Thymus (tissue), 11 donors: Measurements from ENCODE around the gene EXOC6B. TPM values are rescaled to one million over a fixed set of nuclear protein-coding genes. Genes with fewer than 3 reads are reported as not detected.

ENCODE experiments used
- DNase-seq, 9 donors: peaks; one replicate each; pipeline ENCODE4 v3.0.0-alpha.2; 2013; ENCODE audit warnings: low spot score in 9 of 9, low read depth in 6 of 9, missing footprints in 1 of 9
- H3K27ac ChIP-seq, 2 donors: one replicate each; pipeline ENCODE4 v1.5.1; 2013; ENCODE audit warnings: control low read depth in 1 of 2, low read depth in 1 of 2, low read length in 1 of 2, mild to moderate bottlenecking in 1 of 2, moderate library complexity in 1 of 2
- H3K27me3 ChIP-seq, 2 donors: one replicate each; pipeline ENCODE4 v1.5.1; 2013; ENCODE audit warnings: low read length in 1 of 2; ENCODE audit not compliant: control insufficient read depth in 2 of 2, insufficient read depth in 1 of 2
- H3K36me3 ChIP-seq, 2 donors: one replicate each; pipeline ENCODE4 v1.5.1; 2013; ENCODE audit warnings: low read length in 1 of 2, mild to moderate bottlenecking in 1 of 2, moderate library complexity in 1 of 2; ENCODE audit not compliant: control insufficient read depth in 2 of 2, insufficient read depth in 2 of 2
- H3K4me1 ChIP-seq, 2 donors: one replicate each; pipeline ENCODE4 v1.5.1; 2013; ENCODE audit warnings: low read length in 2 of 2; ENCODE audit not compliant: control insufficient read depth in 2 of 2, insufficient read depth in 2 of 2
- H3K4me3 ChIP-seq, 2 donors: one replicate each; pipeline ENCODE4 v1.5.1; 2013; ENCODE audit warnings: low read length in 2 of 2, control low read depth in 1 of 2, mild to moderate bottlenecking in 1 of 2
- H3K9me3 ChIP-seq, 2 donors: one replicate each; pipeline ENCODE4 v1.5.1; 2013; ENCODE audit warnings: low read length in 1 of 2, mild to moderate bottlenecking in 1 of 2; ENCODE audit not compliant: control insufficient read depth in 2 of 2, insufficient read depth in 1 of 2
- WGBS: extraction: QIAGEN DNeasy Blood & Tissue Kit; methylation state at CpG from one replicate; pipeline ENCODE4 v1.1.7; 2013; 5-methylcytosine and 5-hydroxymethylcytosine counted together
- polyA plus RNA-seq: library from polyadenylated mRNA; stranded (reverse); fragments of 200-250 nt; gene quantifications from one replicate; pipeline ENCODE4 v1.2.3, GENCODE V29; 2013
- total RNA-seq: library from RNA; stranded (reverse); fragments of 120-200 nt; gene quantifications from one replicate; pipeline ENCODE4 v1.2.4, GENCODE V29; 2013
- donor health status: healthy.

Gene EXOC6B
- total and polyA plus RNA-seq, 2 donors, result 5.0 to 6.2 TPM

DNA sequence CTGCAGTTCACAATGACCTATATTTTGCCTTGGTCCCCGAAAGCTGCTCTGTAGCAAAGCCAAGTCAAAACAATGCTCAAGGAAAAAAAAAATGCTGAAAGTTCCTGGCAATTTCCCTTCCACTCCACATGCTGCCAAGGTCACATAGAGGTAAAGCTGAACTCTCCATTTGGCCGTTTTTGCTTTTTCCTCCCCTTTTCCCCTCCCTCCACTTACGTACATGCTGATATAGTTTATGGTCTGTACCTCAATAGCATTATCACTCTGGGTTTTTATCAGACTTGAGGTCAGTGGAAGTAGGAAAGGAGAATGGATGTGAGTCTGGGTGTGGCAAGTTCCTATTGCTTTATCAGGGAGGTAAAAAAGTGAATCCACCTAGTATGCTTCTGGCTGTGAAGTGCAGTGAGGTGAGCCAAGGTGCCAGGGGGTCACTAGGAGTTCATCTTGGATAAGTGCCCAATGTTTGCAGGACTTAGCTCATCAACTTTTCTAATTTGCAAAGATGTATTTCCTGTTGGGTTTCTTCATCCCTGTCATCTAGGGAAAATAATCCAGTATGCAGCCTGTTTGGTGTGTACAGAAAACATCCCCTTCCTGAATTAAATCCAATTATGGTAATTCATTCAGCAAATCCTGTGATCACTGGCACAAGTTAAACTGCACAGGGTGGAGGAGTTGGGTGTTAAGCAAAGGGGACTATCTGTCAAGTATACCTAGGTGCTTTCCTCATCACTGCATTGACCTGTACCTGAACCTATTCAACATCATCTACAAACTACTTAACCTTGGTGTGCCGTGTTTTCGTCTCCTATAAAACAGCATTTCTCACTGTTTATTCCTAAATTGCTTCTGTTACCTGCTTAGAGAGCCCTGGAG lies 553.8 kb downstream of the EXOC6B start:
- Histone ChIP-seq H3K4me1 (peaks cover 3% of the 10 kb centered on the region in 2 donors), H3K4me3 (no peak overlapping the region), H3K9me3 (no peaks in the 10 kb centered on the region), H3K27me3 (no peaks in the 10 kb centered on the region), H3K27ac (peak overlapping the region in 1 of 2 donors; percentile 59), H3K36me3 (no peaks in the 10 kb centered on the region)
- peak in 4 of 9 donors; percentile 6 to 47 (median 21) for DNase-seq
- WGBS, result 78% methylated on average over 5 of the region's 5 CpGs

- 88% methylated on average over 1 of the region's 1 CpG for WGBS
- no peak for DNase-seq
- Histone ChIP-seq H3K27me3 (no peaks in the 10 kb centered on the region), H3K4me3 (no peak overlapping the region), H3K9me3 (no peaks in the 10 kb centered on the region), H3K36me3 (no peaks in the 10 kb centered on the region), H3K4me1 (peaks cover 3% of the 10 kb centered on the region in 2 donors), H3K27ac (peak overlapping the region in 1 of 2 donors; percentile 72)
Observed at GRCh38 chr2:72271276-72271614, 554.6 kb downstream of the EXOC6B start.

- 93% methylated on average over 1 of the region's 1 CpG for WGBS
- Histone ChIP-seq H3K27ac (peak overlapping the region in 1 of 2 donors; percentile 72), H3K9me3 (no peaks in the 10 kb centered on the region), H3K27me3 (no peaks in the 10 kb centered on the region), H3K4me1 (peaks cover 3% of the 10 kb centered on the region in 2 donors), H3K4me3 (no peak overlapping the region), H3K36me3 (no peaks in the 10 kb centered on the region)
- peak in 1 of 9 donors; percentile 1 for DNase-seq
Observed at GRCh38 chr2:72270556-72271275, 555.1 kb downstream of the EXOC6B start.

DNA sequence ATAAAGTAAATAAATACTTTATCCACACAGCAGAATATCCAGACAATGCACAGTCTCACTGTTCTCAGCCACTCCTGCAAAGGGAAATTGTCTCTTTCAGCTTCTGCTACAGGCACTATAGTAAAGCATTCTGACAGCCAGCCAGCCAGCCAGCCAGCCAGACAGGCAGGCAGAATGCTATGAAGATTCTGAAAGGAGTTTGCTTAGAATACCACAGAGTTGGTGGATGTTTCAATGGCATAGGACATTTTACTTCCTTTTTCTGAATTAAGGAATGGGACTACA lies 562.1 kb downstream of the EXOC6B start:
- Histone ChIP-seq H3K4me1 (no peaks in the 10 kb centered on the region), H3K9me3 (no peaks in the 10 kb centered on the region), H3K36me3 (no peaks in the 10 kb centered on the region), H3K4me3 (no peak overlapping the region), H3K27ac (no peak overlapping the region), H3K27me3 (no peaks in the 10 kb centered on the region)
- no peak for DNase-seq

DNA sequence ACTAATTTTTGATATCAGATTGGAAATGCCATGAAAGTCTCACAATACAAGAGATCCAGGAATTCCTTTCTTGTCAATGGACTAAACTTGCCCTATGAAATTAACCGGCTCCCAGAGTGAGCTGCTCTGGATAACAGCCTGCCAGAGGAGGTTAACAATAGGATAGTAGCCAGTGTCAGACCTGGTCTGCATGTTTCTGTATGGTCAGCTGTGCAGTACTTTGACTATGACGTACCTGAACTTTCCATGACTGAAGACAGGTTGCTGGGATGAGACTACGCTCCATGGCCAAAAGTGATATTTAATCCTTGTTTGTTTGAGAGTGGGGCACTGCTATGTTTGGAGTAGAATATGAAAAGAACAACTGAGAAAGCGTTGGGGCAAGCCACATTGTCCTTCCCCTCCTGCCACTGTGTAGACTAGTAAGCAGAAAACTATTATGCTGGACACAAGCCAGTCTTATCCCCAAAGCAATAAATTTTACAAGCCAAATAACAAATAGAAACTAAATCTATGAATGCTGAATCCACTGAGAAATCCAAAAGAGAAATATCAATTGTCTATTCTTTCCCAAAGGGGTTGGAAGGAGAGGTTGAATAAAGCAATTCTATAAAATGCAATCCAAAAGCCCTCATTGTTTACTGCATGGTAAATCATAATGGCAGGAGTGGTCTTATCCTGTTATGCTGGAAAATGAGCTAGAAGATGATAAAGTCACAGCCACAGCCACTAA lies 562.6 kb downstream of the EXOC6B start:
- H3K27me3 ChIP-seq, result no peaks in the 10 kb centered on the region
- H3K4me3 ChIP-seq, result no peak overlapping the region
- no peak overlapping the region for H3K27ac ChIP-seq
- no peaks in the 10 kb centered on the region for H3K36me3 ChIP-seq
- no peak for DNase-seq
- no peaks in the 10 kb centered on the region for H3K4me1 ChIP-seq
- no peaks in the 10 kb centered on the region for H3K9me3 ChIP-seq
- WGBS, result 93% methylated on average over 4 of the region's 4 CpGs

GRCh38 chr2:72261076-72261475 lies 564.8 kb downstream of the EXOC6B start:
- DNase-seq, result no peak

DNA sequence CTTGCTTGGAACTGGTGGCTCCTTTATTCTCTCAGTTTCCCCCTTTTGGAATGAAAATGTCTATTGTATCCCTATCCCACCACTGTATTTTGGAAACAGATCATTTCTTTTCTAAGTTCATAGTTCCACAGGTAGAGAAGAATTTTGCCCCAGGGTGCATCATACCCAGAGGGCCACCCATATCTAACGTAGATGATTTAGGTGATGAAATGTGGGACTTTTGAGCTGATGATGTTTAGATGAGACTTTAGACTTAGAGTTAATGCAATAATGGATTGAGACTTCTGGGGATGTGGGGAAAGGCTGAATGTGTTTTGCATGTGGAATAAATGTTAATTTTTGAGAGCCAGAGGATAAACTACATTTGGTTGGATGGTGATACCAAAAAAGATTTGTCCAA lies 570.3 kb downstream of the EXOC6B start:
- Histone ChIP-seq H3K27ac (no peak overlapping the region), H3K36me3 (no peaks in the 10 kb centered on the region), H3K4me3 (no peak overlapping the region), H3K4me1 (no peaks in the 10 kb centered on the region), H3K27me3 (no peaks in the 10 kb centered on the region), H3K9me3 (no peaks in the 10 kb centered on the region)
- 97% methylated on average over 1 of the region's 1 CpG for WGBS
- no peak for DNase-seq

More at GRCh38 chr2:72261076-72261475, 564.8 kb downstream of the EXOC6B start:
- H3K4me1 ChIP-seq, result no peaks in the 10 kb centered on the region
- WGBS, result 95% methylated on average over 2 of the region's 2 CpGs
- H3K9me3 ChIP-seq, result no peaks in the 10 kb centered on the region
- H3K27me3 ChIP-seq, result no peaks in the 10 kb centered on the region
- no peaks in the 10 kb centered on the region for H3K36me3 ChIP-seq
- H3K27ac ChIP-seq, result no peak overlapping the region
- H3K4me3 ChIP-seq, result no peak overlapping the region

DNA sequence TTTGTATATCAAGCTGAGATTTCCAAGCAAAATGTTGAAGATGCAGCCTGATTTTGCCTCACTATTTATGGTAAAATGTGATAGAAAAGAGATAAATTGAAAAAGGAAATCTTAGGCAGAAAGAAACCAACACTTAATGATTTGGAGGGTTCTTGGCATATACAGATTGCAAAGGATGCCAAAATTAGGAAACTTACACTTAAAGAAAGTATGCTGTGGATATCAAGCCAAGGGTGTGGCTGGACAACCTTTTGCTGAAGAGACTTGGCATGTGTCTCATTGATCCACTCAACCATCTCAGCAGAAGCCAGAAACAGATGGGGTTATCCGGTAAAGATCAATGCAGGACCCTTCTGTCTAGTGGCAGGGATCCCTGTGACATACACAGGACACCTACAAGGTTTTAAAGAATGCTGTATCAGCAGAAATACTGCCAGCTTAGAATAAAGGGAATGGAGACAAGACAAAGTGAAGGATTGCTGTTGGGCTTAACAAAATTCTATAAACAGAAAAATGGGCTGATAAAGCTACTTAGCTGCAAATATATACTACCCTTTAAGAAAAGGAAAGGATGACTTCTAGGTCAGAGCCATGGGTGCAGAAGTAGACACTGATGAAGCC lies 570.9 kb downstream of the EXOC6B start:
- Histone ChIP-seq H3K36me3 (no peaks in the 10 kb centered on the region), H3K9me3 (no peaks in the 10 kb centered on the region), H3K27ac (no peak overlapping the region), H3K27me3 (no peaks in the 10 kb centered on the region), H3K4me3 (no peak overlapping the region), H3K4me1 (no peaks in the 10 kb centered on the region)
- WGBS, result 95% methylated on average over 1 of the region's 1 CpG
- no peak for DNase-seq

DNA sequence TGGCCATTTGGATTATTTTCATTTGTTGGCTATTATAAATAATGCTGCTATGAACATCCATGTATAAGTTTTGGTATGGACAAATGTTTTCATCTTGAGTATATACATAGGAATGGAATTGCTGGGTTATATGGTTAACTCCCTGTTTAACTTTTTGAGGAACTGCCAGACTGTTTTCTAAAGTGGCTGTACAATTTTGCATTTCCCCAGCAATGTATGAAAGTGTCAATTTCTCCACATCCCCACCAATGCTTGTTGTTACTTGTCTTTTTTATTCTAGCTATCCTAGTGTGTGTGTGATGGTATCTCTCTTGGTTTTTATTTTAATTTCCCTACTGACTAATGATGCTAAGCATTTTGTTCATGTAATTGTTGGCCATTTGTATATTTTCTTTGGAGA lies 587.5 kb downstream of the EXOC6B start:
- Histone ChIP-seq H3K9me3 (no peaks in the 10 kb centered on the region), H3K36me3 (no peaks in the 10 kb centered on the region), H3K4me3 (no peak overlapping the region), H3K4me1 (no peaks in the 10 kb centered on the region), H3K27me3 (no peaks in the 10 kb centered on the region), H3K27ac (no peak overlapping the region)
- no peak for DNase-seq
